SJSA1 (cell line): ENCODE data around the gene AFMID. TPM values are rescaled to one million over a fixed set of nuclear protein-coding genes. Genes with fewer than 3 reads are reported as not detected.
A peak's percentile ranks its signal among the peaks of the same experiment; 100 is the strongest.

Experiments used
- DNase-seq, 2 experiments: peaks; one replicate each; pipeline ENCODE4 v3.0.0-alpha.2; 2015 to 2020; ENCODE audit warnings: low spot score in 2 of 2, low read depth in 1 of 2
- H3K27ac ChIP-seq: fragments of 250-450 bp; sonication (Bioruptor Pico); 2 replicates; pipeline ENCODE4 v1.5.1; 2020; ENCODE audit warnings: mild to moderate bottlenecking, moderate library complexity
- H3K27me3 ChIP-seq: fragments of 250-450 bp; sonication (Bioruptor Pico); replicated peaks from 2 replicates; pipeline ENCODE4 v1.5.1; 2020; ENCODE audit warnings: mild to moderate bottlenecking, moderate library complexity
- H3K36me3 ChIP-seq: fragments of 250-450 bp; sonication (Bioruptor Pico); 2 replicates; pipeline ENCODE4 v1.5.1; 2020; ENCODE audit warnings: mild to moderate bottlenecking
- H3K4me1 ChIP-seq: fragments of 250-450 bp; sonication (Bioruptor Pico); replicated peaks from 2 replicates; pipeline ENCODE4 v1.6.1; 2021; ENCODE audit warnings: mild to moderate bottlenecking
- H3K4me3 ChIP-seq: fragments of 250-450 bp; sonication (Bioruptor Pico); 2 replicates; pipeline ENCODE4 v1.5.1; 2020; ENCODE audit warnings: mild to moderate bottlenecking
- H3K9me3 ChIP-seq: fragments of 250-450 bp; sonication (Bioruptor Pico); replicated peaks from 2 replicates; pipeline ENCODE4 v1.5.1; 2020; ENCODE audit warnings: mild to moderate bottlenecking
- total RNA-seq: library from RNA; depleted of rRNA; stranded (reverse); fragments of >200 nt; shearing (Covaris generic); gene quantifications from 2 replicates; pipeline ENCODE4 v1.2.3, GENCODE V29; 2014

The AFMID gene
- total RNA-seq, 1 experiment from 2014 or later, result 16.5 TPM

DNA sequence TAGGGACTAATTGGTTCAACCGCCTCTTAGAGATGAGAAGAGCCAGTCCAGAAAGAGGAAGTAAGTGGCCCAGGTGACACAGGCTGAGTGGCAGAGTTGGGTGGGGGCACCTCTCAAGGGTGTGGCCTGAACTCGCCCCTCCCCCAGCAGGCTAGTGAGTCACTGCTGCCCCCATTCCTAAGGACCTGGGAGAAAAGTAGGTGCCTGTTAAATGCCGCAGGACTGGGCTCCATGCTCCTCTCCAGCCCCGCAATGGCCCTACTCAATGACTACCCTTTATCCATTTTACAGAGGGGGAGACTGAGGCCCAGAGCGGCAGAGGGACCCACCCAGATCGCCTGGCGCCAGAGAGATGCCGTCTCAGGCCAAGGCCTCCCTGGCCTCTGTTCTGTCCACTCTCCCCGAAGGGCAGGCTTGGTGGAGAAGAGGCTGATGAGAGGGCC, 52.3 kb downstream of the AFMID start:
- Histone ChIP-seq H3K27ac (no peak overlapping the region), H3K4me3 (no peak overlapping the region), H3K9me3 (no peaks in the 10 kb centered on the region), H3K27me3 (no peaks in the 10 kb centered on the region), H3K4me1 (no peaks in the 10 kb centered on the region), H3K36me3 (no peaks in the 10 kb centered on the region)
- DNase-seq, result no peak

DNA sequence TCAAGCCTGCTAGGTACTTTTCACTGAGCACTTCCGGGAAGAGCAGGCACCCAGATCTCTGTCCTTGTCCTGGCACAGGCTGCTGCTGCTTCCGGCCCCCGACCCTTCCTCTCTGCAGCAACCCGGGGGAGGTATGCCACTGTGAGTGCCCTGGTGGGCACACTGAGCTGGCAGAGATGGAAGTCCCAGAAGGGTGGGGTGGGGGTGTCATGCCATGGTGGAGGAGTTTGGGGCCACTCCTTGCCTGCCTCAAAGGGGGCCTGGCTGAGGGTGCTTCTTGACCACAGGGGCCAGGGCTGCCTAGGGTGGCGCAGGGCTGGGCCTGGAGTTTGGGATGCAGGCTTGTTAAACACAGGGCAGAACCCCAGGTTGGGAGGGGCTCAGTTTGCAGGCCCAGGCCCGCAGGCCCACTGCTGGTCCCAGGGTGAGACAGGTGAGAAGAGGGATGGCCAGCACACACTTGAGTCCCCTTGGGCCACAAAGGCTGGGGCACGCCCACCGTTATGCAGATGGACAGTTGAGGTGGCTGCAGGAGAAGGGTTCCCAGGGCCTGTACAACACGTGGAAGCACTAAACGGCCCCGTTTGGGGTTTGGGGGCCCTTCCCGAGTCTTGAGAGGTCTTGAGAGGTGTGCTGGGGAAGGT, 53.0 kb downstream of the AFMID start:
- DNase-seq, result no peak
- no peaks in the 10 kb centered on the region for H3K4me1 ChIP-seq
- no peak overlapping the region for H3K4me3 ChIP-seq
- no peaks in the 10 kb centered on the region for H3K27me3 ChIP-seq
- no peaks in the 10 kb centered on the region for H3K9me3 ChIP-seq
- H3K36me3 ChIP-seq, result no peaks in the 10 kb centered on the region
- H3K27ac ChIP-seq, result no peak overlapping the region

DNA sequence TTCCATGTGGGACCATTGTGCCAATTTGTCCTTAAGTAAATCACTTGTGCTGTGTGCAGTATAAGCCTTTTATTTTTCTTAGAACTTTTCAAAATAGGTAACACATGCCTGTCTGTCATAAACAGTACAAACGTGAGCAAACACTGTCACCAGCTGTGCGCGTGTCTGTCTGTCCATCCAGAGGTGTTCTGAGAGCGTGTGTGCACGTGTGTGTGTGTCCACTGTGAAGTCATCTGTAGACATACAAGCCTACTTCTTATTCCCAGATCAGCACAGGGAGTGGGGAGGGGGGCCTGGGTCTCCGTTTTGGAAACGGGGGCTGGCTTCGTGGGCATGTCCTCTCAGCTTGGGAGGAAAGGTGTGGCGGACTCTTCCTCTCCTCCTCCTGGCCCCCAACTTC, 53.7 kb downstream of the AFMID start:
- H3K27ac ChIP-seq, result no peak overlapping the region
- no peaks in the 10 kb centered on the region for H3K9me3 ChIP-seq
- H3K36me3 ChIP-seq, result no peaks in the 10 kb centered on the region
- H3K27me3 ChIP-seq, result no peaks in the 10 kb centered on the region
- no peak for DNase-seq
- H3K4me3 ChIP-seq, result no peak overlapping the region
- no peaks in the 10 kb centered on the region for H3K4me1 ChIP-seq

DNA sequence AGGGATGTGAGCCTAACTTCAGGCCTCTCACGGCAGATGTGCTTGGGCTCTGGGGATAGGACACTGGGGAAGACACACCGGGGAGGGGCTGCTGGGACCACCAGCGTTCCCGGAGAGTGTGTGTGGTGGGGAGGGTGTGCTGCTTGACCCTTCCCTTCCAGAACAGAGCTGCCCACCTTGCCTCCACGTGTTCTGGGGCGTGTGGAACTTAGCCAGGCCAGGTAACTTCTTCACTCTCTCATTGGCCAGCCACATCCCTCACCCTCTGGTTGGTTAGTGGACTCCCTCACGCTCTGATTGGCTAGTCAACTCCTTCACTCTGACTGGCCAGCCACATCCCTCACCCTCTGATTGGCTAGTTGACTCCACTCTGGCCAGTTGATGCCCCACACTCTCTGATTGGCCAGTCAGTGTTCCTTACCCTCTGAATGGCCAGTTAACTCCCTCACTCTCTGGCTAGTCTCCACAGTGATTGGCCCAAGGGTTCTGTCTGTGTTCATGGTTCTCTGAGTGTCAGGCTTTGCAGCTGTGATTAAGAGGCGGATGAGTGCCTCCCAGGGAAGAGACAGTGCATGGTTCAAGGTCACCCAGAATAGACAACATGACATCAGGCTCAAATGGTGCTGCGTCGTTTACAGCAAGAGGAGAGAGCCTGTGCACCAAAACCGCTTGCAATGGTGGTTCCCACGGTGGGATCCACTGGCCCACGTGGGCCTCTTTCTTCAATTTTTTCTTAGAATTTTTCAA, 54.3 kb downstream of the AFMID start:
- Histone ChIP-seq H3K36me3 (no peaks in the 10 kb centered on the region), H3K27me3 (no peaks in the 10 kb centered on the region), H3K9me3 (no peaks in the 10 kb centered on the region), H3K4me3 (no peak overlapping the region), H3K4me1 (no peaks in the 10 kb centered on the region), H3K27ac (no peak overlapping the region)
- peak; percentile 39 to 60 for DNase-seq

DNA sequence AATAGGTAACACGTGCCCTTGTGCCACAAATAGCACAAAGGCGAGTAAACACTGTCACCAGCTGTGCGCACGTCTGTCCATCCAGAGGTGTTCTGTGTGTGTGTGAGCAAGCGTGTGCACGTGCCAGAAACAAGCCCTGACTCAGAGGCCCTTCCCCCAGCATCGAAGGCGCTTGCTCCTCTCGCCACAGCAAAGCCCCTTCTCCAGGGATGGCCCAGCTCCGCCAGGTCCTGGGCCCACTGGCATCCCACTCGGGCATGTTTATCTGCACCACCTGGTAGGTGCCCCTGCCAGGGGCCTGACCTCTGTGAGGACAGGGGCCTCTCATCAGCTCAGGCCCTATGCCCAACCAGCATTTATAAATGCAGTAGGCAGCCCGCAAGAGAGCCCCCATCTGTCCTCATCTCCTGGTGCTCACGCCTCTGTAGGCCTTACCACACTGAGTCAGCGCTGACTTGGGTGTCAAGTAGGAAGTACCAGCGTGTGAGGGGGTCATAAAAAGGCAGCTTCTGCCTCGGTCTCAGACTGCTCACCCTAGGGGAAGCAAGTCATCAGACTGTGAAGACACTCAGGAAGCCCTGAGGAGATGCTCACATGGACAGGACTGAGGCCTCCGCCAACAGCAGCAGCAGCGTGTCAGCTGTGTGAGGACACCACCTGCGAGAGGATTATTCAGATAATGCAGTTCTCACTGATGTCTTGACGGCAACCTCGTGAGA, 55.0 kb downstream of the AFMID start:
- H3K27me3 ChIP-seq, result no peaks in the 10 kb centered on the region
- H3K36me3 ChIP-seq, result no peaks in the 10 kb centered on the region
- no peak for DNase-seq
- H3K4me1 ChIP-seq, result peaks cover 6% of the 10 kb centered on the region
- H3K4me3 ChIP-seq, result no peak overlapping the region
- no peak overlapping the region for H3K27ac ChIP-seq
- no peaks in the 10 kb centered on the region for H3K9me3 ChIP-seq

DNA sequence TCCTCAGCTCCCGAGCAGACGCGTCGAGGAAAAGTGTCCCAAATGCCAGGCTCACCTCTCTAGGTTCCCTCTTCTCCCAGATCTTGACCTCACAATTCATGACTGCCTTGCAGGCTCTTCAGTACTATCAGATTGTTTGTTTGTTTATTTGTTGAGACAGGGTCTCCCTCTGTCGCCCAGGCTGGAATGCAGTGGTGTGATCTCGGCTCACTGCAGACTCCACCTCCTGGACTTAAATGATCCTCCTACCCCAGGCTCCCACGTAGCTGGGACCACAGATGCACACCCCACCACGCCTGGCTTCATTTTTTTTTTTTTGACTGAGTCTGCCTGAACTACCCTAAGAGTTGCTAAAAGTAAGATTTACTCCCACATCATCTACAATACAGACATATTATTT, 60.1 kb downstream of the AFMID start:
- no peaks in the 10 kb centered on the region for H3K27me3 ChIP-seq
- H3K9me3 ChIP-seq, result no peaks in the 10 kb centered on the region
- no peaks in the 10 kb centered on the region for H3K36me3 ChIP-seq
- peak in 1 of 2 experiments; percentile 36 for DNase-seq
- no peak overlapping the region for H3K4me3 ChIP-seq
- no peak overlapping the region for H3K27ac ChIP-seq
- peaks cover 15% of the 10 kb centered on the region for H3K4me1 ChIP-seq

DNA sequence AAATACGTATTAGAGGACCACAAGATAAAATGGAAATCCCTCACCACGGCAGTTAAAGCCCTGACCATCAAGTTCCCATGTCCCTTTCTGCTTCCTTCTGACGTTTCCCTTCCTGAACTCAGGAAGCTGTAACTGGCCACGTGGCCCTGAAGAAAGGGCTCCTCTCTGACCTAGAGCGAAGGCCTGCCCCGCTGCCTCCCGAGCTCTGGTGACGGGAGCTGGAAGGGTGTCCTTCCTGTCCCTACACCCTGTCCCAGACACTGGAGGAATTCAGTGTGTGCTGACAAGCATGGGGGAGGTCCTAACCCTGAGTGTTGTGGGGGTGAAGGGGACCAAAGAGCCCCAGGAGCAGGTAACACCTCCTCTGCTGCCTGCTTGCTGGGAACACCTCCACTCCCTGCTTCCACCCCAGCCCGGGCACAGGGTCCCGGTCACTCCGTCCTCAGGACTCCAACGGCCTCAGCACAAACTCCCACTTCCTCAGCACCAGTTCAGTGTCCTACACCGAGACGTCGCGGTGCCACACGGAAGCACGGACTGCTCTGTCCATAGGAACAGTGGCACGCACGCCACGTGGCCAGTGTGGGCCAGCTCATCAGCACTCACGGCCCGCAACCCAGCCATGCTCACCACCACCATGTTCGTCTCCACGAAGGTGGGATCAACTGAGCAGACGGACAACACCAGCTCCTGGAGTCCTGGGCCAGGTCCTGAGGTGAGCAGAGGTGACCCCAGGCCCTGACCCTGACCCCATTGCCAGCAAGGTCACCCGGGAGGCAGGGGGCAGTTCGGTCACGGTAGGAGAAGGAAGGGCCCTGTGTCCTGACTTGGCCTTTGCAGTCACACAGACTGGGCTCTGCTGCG, 61.1 kb downstream of the AFMID start:
- Histone ChIP-seq H3K27me3 (no peaks in the 10 kb centered on the region), H3K9me3 (no peaks in the 10 kb centered on the region), H3K4me1 (peaks cover 15% of the 10 kb centered on the region), H3K4me3 (no peak overlapping the region), H3K36me3 (no peaks in the 10 kb centered on the region), H3K27ac (no peak overlapping the region)
- DNase-seq, result no peak

DNA sequence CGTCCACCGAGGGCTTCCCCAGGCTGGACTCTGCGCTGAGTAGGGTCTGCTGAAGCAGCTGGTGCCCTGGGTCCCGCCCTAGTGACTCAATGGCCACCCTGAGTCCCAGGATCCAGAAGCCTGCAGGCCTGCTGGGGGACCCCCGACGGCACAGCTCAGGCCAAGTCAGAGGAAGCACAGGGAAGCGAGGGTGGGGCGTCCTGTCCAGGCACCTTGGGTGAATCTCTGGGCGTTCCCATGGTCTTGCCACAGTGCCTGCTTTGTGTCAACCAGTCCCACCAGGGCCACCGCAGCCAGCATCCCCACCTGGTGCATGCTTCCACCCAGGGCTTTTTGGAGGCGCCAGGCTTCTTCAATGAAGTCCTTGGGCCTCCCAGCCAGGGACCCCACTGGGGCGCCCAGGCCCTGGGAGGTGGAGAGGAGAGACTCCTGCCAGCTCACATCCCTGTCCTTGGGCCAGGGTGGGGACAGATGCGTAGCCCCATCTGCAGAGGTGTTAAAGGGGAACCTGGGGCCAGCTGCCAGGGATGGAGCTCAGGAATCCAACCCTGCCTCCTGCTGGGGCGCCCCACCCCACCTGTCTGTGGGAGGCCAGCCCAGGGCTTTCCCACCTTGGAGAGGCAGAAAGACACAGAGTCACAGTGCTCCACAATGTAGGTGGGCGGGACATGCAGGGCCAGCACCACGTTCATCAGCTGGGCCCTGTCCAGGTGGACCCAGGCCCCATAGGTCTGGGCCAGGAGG, 62.1 kb downstream of the AFMID start:
- Histone ChIP-seq H3K27me3 (no peaks in the 10 kb centered on the region), H3K27ac (no peak overlapping the region), H3K9me3 (no peaks in the 10 kb centered on the region), H3K4me1 (peaks cover 20% of the 10 kb centered on the region), H3K36me3 (0 out of 2 replicates have a peak, but pooled peaks cover 2% of the 10 kb centered on the region), H3K4me3 (no peak overlapping the region)
- no peak for DNase-seq

DNA sequence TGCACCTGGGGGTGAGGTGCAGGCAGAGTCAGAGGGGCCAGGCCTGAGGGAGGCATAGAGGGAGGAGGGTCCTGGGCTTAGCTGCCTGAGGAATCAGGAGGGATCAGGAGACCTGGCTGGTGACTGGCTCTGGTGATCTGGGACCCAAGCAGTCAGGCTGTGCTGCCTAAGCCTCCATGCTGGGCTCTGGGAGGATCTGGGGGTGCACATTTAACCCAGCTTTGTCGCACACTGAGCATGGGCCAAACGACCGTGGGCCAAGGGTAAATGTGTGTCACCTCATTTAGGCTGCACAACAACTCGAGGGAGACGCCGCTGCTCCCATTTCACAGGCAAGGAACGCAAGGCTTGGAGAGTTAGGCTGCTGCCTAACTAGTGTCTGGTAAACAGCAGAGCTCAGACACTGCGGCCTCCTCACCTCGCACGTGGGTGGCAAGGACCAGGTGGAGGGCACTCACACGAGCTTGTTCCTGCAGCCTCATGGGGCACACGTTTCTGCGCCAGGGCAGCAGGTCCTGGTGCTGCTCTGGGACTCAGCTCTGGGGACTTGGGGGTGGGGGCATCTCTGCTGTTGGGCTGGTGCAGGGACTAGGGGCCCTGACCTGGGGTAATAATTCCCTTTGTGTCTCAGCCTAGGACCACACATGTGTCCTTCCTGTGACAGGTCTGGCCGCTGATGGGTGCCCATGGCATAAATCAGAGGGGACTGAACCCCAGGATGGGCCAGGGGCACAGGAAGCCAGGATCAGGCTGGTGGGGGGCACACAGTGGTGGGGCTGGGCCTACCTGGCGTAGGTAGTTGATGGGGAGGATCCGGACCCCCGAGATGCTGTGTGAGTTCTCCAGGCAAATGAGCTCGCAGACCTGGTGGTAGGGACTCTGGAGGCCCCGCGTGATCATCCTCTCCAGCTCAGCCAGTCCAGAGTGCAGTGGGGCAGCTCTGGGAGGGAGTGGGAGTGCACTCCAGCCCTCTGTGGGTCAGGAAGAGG, 63.0 kb downstream of the AFMID start:
- no peak for DNase-seq
- no peak overlapping the region for H3K4me3 ChIP-seq
- H3K27ac ChIP-seq, result no peak overlapping the region
- H3K9me3 ChIP-seq, result no peaks in the 10 kb centered on the region
- H3K36me3 ChIP-seq, result 0 out of 2 replicates have a peak, but pooled peaks cover 4% of the 10 kb centered on the region
- peaks cover 23% of the 10 kb centered on the region for H3K4me1 ChIP-seq
- H3K27me3 ChIP-seq, result no peaks in the 10 kb centered on the region

DNA sequence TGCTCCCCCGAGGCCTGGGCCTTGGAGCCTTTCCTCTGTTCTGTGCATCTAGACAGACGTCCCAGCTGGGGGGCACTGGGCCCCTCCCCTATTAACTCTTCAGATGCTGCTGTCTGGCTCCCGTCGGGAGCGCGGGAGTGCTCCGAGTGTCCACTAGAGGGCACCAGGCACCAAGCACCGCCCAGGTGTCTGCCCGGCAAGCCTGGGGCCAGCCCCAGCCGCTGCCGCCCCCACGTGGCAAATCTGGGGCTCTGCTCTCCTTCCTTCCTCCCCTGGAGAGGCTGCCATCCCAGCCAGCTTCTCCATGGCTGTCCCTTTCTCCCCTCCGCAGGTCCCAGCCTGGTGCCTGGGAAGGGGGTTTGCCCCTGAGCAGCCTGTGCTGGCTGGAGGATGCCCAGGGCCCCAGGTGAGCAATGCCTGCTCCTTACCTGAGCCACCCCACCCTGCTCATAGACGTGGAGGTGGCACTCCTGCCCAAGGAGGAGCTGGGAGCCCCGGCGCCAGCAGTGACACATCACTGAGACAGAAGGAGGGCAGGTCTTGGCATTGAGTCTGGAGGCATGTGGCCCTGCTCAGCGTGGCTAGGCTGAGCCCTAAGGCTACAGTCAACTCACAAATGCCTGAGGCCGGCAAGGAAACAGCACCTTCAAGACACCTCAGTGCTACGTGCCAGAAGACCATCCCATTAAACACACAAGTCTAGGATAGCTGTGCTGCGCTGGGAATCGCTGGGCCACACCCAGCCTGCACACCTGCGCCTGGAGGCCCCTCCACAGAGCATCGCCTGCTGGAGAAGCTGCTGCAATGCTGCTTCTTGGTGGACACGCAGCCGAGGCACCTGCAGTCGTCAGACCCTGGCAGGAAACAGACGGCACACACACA, 64.0 kb downstream of the AFMID start:
- H3K27me3 ChIP-seq, result no peaks in the 10 kb centered on the region
- peaks cover 23% of the 10 kb centered on the region for H3K4me1 ChIP-seq
- peak; percentile 90 to 94 for DNase-seq
- no peaks in the 10 kb centered on the region for H3K9me3 ChIP-seq
- no peak overlapping the region for H3K27ac ChIP-seq
- no peak overlapping the region for H3K4me3 ChIP-seq
- 0 out of 2 replicates have a peak, but pooled peaks cover 4% of the 10 kb centered on the region for H3K36me3 ChIP-seq

DNA sequence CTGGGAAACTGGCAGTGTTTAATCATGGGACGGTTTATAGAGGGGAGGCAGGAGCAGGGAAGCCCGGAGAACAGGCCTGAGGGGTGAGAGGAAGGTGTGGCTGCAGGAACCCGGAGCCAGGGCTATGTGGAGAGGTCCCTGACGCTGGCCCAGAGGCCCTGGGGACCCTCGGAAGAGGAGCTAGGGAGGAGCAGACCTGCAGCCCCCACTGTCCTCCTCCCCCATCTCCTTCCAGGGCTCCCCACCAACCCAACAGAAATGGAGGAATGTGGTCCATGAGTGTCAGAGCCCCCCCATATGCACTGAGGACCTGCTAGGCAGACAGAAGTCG, 64.6 kb downstream of the AFMID start:
- Histone ChIP-seq H3K4me1 (peaks cover 22% of the 10 kb centered on the region), H3K36me3 (0 out of 2 replicates have a peak, but pooled peaks cover 4% of the 10 kb centered on the region), H3K9me3 (no peaks in the 10 kb centered on the region), H3K27me3 (no peaks in the 10 kb centered on the region), H3K27ac (no peak overlapping the region), H3K4me3 (no peak overlapping the region)
- DNase-seq, result no peak
